HG03565 (cell line): ENCODE results near the gene ST6GALNAC6.

Source experiments
- ATAC-seq: cut with Tn5 transposase; IDR thresholded peaks from one replicate; pipeline ENCODE4 v1.9.1; 2021; ENCODE audit warnings: mild to moderate bottlenecking, moderate library complexity; ENCODE audit not compliant: unreplicated experiment

The ST6GALNAC6 gene

DNA sequence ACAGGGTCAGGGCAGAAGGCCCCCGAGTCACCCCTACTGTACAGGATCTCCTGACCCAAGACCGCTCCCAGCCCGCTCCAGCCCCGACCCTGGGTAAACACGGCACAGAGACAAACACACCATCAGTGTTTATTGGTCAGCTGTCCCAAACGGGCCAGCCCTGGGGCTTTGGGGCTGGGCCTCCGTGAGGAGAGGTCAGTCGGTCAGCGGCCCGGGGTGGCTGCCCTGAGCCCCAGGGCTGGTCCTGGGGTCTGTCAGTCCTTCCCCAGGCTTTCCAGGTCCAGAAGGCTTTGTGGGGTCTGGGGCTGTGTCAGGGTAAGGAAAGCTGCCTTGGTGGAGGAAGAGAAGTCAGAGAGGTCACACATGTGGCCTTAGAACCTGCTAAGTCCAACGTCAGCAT lies 35.6 kb upstream of the ST6GALNAC6 start:
- no peak for ATAC-seq

- no peak for ATAC-seq
Observed at GRCh38 chr9:127934248-127934647, 34.8 kb upstream of the ST6GALNAC6 start.

- peak; percentile 36 for ATAC-seq
Observed at GRCh38 chr9:127931092-127931881, 31.9 kb upstream of the ST6GALNAC6 start.

DNA sequence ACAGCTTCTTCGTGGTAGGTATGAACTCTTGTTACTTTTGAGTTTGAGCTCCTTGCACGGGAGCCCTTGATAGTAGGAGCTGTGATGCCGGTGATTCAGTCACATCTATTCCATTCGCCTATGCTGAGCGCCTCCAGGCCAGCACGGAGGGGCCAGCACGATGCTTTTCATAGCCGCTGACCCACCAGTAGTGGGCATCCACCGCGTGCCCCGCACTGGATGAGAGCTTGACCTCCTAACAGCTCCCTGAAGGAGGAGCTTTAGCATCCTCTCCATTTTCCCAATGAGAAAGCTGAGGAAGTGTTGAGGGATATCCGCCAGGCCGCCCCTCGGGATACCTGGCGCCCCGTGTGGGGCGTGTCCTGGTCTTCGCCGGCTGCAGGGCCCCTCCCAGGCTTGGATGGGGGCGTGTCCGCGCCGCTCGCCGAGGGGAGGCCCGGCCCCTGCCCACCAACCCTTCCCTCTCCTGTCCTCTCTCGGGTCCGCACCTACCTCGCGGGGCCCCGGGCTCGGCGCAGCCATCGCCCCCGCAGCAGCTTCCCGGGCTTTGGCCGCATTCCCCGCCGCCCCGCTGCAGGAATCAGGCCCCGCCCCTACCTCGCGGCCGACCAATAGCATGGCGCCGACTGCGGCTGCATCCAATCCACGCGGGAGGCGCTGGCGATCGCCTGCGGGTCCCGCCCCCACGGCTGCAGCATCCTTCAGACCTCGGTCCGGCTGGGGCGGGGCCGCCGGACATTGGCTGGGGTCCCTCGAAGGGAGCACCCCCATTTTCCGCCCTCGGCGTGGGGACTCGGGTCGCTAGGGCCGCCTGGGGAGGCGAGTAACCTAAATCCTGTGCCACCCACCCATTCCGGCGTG lies 31.1 kb upstream of the ST6GALNAC6 start, which contains the start of gene PIP5KL1:
TSS of gene PIP5KL1 (minus strand) at position 547 of the 861 bp plus-strand sequence. CDS start at position 522, 25 bp downstream.
- ATAC-seq: peak; percentile 66

DNA sequence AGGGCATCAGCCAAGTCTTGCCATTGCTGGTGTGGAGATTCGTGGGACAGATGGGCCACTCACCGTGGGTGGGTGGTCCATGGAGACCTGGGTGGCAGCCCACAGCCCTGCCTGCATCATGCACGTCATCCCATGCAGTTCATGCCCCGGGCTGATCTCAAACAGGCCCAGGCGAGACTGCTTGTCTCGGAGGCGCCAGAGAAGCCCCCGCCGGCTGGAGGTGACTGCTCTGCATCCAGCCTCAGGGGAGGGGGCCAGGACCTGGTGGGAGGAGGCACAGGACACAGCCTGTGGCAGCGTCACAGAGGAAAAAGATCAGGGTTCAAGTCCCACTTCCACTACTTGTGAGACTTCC lies 30.2 kb upstream of the ST6GALNAC6 start:
- ATAC-seq: no peak

DNA sequence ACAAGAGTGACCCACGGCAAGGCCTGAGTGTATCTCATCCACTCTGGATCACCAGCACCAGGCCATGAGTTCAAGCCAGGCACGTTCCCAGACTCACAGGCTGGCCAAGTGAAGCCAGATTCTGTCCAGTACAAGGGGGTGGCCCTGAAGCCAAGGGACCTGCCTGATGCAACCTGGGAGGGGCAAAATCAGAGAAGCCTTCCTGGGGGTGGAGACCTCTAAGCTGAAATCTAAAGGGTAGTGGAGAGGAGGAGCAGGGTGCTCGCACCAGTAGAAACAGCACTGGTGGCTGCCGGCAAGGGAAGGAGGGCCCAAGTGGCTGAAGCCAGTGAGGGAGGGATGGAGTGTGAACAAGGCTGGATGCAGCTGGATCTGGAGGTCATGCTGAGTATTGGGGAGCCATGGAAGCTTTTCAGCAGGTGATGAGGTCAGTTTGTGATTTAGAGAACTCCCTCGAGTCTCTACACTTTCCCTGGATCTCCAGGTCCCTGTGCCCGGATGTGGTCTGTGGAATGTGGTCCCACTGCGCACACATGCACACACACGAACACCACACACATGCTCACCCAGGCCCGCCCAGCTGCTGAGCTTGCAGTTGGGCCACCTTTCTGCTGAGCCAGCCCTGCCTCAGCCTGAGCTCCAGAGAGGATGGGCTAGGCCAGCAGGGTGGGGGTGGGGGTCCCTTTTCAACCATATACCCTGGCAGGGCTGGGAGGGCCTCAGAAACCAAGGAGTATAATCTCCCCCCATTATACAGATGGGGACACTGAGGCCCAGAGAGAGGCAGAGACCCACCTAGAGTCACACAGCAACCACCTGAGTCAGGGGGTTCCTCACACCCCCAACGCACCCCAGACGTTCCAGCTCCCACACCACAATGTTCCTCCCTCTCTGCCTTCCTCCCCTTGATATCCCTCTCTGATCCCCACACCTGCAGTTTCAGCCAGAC lies 29.5 kb upstream of the ST6GALNAC6 start:
- ATAC-seq: no peak

- no peak for ATAC-seq
Observed at GRCh38 chr9:127927988-127928675, 28.7 kb upstream of the ST6GALNAC6 start.

GRCh38 chr9:127927201-127927987 lies 28.0 kb upstream of the ST6GALNAC6 start:
- ATAC-seq: no peak

GRCh38 chr9:127926906-127927200 lies 27.4 kb upstream of the ST6GALNAC6 start:
- no peak for ATAC-seq

DNA sequence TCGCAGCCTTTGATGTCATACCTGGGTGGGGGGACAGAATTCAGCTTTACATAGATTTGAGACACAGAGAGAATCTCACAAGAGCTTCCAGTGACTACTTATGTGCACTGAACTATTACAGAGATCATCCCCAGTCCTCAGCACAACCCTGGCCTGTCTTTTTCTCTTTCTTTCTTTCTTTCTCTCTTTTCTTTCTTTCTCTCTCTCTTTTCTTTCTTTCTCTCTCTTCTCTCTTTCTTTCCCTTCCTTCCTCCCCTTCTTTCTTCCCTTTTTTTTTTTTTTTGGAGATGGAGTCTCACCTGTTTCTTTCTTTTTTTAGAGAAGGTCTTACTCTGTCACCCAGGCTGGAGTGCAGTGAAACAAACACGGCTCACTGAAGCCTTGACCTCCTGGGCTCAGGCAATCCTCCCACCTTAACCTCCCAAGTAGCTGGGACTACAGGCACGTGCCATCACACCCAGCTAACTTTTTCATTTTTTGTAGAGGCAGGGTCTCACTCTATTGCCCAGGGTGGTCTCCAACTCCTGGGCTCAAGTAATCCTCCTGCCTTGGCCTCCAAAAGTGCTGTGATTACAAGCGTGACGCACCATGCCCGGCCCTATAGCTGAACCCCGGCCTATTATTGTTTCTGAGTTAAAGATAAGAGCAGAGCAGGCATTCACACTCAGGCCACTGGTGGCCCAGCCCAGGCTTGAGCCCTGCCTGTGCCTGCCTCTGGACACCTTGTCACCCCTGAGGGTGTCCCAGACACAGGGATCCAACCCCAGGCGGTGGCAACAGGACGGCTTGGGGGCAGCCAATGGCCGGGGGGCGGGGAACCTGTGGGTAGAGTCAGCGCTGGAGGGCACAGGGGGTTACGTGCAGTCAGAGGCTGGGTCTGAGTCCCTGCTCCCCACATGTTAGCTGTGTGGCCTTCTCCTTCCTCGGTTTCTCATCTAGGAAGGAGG lies 26.8 kb upstream of the ST6GALNAC6 start:
- no peak for ATAC-seq

- no peak for ATAC-seq
Observed at GRCh38 chr9:127924736-127925444, 25.5 kb upstream of the ST6GALNAC6 start.

- ATAC-seq: no peak
Observed at GRCh38 chr9:127923771-127924170, 24.4 kb upstream of the ST6GALNAC6 start.

DNA sequence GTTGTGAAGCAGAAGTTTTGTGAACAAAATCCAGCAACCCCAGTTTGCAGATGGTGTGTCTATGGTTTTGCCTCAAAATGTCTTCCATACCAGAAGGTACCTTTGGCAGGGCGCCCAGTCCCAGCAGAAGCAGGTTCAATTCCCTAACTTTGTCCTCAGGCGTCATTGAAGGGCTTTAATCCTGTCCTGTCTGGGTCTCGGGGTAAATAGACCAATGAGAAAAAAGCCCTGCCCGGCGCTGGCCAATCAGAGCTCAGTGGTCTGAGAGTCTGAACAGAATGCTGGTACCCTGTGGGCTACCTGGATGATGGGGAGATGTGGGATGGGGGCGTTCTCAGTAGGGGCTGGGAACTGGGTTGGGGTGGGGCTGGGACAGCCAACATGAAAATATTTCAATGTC lies 23.6 kb upstream of the ST6GALNAC6 start:
- no peak for ATAC-seq

DNA sequence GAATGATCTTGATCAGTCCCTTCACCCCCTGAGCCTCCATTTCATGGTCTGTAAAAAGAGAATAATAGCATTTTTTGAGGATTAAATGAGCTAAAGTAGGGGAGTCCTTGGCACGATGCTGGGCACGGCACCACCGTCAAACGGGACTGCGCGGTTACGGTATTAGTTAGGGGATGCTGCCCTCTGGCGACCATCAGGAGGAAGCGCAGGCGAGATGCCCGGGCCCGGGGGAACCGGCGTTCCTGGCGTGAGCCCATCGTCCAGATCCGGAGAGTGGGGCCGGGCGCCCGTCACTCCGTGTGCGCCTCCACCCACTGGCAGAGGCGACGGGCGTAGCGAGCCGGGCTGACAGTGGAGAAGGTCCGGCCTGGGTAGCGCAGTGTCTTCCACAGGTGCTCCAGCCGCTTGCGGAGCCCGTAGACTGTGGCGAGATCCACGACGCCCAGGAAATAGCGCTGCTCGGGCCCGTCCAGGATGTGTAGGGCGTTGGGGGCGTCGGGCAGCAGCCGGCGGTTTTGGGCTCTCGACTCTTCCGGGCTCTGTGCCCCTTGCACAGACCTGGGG lies 22.2 kb upstream of the ST6GALNAC6 start:
- ATAC-seq: no peak

- ATAC-seq: no peak
Observed at GRCh38 chr9:127920794-127921193, 21.4 kb upstream of the ST6GALNAC6 start.

- no peak for ATAC-seq
Observed at GRCh38 chr9:127919253-127919815, 19.9 kb upstream of the ST6GALNAC6 start.
